HG03095 (cell line): ENCODE data around the gene COPS2.

Experiments used
- ATAC-seq: cut with Tn5 transposase; IDR thresholded peaks from one replicate; pipeline ENCODE4 v1.9.1; 2021; ENCODE audit warnings: moderate library complexity; ENCODE audit not compliant: unreplicated experiment

Gene COPS2

DNA sequence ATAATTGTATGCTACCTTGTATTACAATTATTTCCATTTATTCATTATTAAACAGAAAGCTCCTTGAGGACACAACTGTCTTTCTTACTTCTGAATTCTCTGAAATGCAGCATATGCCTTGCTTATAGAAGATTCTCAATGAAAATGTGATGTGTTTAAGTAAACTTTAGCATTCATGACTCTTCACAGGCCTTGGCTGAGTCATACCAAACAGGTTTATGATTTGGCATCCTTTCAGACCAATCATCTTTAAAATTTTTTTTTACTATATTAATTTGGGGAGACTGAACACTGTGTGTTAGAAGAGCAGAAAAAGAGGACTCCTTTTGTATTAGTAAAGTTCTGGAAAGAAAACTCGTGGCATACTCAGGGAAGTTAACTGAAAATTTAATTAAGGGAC, 8.3 kb upstream of the COPS2 start:
- ATAC-seq, result no peak

DNA sequence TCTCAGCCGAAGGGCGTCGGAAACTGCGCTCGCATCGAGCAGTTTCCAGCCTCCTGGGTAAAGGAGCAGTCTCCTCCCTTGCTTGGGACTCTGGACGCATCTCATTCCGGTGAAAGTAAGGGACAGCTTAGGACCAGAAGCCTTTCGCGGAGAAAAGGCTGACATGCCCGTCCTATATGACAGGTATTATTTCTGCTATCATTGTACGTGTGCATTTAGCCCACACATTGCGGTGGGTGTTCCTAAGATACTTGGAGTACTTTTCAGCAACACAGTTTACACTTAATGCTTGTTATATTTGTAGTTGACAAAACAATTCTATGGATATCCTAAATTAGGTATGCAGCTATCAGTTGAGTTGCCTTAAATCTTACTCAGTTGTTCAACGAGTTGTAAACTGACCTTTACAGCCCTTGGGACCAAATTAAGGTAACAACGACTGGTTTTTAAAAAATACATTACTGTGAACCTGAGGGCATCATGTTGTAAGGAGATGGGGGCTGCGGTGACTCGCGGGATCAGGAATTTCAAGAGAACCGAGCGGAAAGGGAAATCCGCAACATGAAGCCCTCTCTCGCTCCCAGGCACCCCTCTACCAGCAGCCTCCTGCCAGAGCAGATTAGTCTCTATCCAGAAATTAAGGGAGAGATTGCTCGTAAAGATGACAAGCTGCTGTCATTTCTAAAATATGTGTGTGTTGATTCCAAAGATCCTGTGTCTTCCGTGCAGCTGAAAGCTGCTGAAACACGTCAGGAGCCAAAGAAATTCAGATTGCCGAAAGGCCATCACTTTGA, 632 bp upstream of the COPS2 start:
- no peak for ATAC-seq

DNA sequence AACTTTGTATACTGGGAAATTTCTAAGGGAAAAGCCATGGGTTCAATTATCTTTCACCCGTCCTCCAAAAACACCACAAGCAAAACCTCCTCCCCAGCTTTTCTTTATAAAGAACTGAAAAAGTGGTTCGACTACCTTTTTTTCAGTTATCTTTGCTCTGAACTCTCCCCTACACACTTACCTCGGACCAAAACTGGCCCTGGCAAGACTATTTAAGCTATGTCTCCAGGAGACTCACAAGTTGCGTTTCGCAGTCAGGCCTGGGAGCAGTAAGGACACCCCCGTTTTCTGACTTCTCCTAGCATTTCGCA, 645 bp downstream of the COPS2 start:
- no peak for ATAC-seq

DNA sequence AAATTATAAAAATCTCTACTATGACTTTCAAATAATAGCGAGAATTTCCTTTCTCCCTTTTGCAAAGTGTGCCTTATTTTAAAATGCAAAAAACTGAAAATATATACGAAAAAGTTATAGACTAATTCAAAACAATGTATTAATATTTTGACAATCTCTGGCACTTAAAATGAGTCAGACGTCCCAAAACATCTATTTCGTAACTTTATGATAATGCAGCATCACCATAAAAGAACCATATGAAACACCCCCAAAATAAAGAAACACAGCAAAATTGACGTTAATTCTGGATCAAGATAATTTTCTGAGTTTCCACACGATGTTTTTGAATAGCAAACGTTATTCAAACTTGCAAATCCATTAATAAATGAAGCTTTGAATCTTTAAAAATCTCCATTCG, 1.0 kb downstream of the COPS2 start:
- ATAC-seq, result no peak

DNA sequence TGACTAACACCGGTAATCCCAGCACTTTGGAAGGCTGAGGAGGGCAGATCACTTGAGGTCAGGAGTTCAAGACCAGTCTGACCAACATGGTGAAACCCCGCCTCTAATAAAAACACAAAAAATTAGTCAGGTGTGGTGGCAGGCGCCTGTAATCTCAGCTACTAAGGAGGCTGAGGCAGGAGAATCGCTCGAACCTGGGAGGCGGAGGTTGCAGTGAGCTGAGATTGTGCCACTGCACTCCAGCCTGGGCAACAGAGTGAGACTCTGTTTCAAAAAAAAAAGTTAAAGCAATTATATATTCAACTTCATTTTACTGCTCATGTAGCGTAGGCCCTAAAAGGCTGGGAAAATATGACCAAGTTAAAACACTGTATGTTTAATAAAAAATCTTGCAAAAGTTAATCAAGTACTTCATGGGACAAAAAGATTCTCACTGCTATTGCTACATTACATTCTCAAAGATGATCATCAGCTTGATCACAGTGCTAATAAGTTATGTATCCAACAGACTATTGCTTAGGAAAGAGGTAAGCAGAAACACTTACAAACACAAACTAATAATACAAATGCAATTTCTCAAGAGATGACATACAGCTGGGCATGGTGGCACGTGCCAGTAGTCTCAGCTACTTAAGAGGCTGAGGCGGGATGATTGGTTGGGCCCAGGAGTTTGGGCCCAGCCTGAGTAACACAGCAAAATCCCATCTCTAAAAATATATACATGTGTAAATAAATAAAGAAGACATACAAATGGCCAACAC, 2.7 kb downstream of the COPS2 start:
- no peak for ATAC-seq

DNA sequence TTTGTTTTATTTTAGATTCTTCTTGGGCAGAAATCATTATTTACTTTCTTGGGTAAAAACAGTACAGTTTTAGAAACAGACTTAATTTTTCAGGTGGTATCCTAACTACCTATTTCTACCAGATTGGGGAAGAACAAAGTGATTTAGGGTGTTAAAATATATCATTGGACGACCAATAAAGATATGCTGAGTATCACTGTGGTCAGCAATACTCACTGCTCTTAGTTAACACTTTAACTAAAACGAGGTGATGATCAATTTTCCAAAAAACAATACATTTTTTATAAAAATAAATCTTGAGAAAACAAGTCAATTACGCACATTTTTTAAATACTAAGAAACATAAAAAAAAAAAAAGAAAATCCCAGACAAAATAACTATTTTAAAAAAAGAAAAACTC, 3.6 kb downstream of the COPS2 start:
- ATAC-seq, result no peak

DNA sequence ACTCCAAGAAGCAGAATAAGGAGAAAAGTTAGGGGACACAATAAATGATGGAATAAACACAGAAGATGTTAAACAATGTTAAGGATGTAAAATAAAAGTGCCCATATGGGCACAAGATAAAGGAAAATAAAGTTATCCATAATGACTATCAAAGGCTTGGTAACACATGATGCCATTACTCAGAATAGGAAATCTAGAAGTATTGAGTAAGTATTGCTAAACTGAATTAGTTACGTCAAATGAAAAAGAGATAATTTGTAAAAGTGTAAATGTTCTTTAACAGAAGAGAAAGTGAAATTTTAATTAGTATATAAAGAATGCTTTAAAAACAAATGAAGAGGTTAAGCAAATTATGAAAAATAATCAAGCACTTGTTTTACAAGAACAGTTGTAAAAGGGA, 6.7 kb downstream of the COPS2 start:
- no peak for ATAC-seq

DNA sequence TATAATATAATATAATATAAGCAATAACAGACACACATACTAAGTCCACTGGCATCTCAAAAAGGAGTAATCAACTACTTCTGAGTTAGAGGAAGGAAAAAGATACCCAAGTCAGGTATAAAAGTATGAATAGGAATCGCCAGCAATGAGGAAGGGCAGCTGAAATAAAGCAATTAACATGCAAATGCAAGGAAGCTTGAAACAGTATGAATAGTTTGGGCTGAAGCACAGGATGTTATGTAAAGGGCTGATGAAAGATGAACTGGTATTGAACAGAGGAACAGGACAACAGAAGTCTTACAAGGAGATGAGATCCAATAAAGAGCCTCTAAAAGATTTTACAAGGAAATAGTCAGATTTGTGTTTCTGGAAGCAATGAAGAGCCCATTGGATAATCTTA, 7.1 kb downstream of the COPS2 start:
- ATAC-seq, result no peak

DNA sequence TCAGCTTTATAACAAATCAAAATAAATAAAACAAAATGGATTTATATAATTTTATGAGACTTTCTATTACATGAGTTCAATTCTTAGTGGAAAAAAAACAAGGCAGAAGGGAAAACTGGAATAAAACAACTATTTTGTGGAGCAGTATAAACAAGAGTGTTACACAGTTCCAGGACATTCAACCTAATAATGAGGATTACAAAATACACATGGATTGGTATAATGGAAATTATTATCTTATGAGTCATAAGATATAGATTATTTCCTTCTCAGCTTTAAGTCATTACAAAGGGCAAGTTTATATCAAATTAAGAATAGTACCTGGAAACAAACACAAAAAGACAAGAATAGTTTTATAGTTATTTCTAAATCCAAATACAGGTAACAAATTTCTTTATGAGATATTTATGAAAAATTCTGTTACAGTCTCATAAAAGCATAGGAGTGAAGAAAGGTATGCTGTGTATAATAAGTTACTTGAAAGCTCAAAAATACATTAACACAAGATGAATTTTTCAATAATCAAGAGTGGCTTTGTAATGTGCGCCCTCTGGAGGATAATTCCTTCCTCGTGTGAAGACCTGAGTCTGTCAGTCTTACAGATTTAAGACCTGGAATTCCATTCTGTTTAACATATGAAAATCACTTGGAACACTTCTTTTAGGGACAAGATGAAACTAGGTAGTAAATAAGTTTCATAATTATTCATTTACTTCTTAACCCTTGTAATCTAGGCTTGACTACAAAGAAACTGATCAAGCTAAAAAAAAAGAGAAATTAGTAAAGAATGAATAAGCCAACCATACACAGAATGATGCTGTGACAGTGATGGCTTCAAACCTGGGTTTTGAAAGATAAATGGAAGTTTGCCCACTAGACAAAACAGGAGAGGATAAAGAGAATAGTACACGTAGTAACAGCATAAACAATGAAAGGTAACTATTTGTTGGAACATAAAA, 9.5 kb downstream of the COPS2 start:
- no peak for ATAC-seq

DNA sequence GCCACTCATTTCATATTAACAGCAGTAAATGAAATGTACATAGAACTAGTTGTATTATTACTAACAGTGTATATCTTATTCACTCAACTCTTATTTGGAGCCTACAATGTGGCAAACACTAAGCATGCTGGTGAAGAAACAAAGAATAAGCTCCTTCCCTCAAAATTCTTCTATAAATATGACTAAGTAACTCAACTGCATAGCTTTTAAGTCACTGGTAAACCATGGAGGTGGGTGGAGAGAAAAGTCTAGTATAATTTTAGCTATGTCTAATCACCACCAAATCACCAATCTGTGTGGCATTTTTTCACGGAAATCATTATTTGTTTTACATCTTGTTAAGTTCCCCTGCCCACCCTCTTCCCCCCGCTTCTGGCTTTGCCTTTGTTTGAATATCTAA, 17.5 kb downstream of the COPS2 start:
- ATAC-seq, result no peak

DNA sequence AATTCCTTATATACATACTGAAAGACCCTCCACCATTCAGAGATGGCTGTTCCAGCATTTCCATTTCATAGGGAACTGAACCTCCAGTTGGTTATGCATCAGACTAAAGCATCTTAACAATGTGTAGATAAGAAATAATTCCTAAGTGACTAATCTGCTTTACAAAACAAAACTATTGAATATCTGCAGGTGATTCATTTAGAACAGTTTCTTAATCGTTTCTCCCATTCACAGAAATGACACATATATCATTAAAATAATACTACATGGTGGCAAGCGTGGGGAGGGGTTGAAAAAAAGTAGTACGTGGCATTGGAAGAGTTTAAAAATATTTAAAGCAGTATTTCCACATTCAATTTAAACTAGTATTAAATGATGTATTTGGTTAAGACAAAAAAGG, 19.5 kb downstream of the COPS2 start:
- no peak for ATAC-seq

DNA sequence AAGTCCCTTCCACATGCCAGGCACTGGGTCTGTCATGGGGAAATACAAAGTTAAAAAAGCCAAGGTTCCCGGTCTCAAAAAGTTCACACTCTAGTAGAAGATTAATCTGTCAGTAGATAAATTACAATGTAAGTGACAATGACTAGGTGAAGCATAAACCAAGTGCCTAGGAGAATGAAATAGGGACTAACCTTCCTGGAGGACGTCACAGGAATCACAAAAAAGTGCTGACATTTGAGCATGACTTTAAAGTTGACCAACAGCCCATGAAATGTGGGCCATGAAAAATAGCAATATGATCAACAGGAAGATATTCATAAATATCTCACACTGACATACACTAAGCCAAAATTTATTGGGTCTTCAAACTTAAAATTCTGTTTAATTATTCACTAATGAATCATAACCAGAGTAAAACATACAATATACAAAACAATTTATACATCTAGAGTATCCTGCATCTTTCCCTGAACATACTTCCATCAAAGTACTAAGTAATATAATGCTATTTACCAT, 20.0 kb downstream of the COPS2 start:
- no peak for ATAC-seq

DNA sequence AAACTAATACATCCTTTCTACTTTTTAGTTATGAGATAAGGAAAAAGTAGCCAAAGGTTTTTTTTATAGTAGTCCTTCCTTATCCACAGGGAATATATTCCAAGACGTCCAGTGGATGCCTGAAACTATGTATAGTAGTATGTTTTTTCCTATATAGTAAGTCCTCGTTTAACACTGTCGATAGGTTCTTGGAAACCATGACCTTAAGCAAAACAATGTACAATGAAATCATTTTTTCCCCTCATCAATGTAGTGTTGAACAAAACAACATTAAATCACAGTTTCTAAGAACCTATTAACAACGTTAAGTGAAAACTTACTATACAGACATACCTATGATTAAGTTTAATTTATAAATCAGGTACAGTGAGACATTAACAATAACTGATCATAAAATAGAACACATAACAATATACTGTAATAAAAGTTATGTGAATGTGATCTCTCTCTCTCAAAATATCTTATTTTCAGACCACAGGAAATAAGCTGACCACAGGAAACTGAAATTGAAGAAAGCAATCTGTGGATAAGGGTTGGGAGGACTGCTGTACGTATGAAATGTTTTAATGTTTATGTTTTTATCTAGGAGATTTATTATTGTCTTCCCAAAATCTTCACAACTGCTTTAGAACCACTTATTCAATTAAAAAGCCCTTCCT, 20.6 kb downstream of the COPS2 start:
- no peak for ATAC-seq

DNA sequence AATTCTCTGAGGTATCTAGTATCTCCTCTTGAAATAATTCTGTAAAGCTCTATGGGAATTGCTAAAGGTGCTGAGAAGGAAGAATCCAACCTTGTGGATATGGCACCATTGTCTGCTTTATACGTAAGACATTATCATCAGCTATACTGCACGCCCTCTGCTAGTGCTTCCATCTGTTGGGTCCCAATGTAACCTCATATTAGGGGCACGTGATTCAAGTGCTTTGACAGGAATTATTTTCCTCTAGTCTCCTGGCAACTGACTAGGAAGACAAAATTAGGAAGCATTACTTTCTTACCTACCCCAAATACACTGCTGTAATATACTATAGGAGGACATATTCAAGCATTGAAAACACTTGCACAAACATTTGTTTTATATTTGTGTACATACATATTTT, 24.0 kb downstream of the COPS2 start:
- no peak for ATAC-seq

DNA sequence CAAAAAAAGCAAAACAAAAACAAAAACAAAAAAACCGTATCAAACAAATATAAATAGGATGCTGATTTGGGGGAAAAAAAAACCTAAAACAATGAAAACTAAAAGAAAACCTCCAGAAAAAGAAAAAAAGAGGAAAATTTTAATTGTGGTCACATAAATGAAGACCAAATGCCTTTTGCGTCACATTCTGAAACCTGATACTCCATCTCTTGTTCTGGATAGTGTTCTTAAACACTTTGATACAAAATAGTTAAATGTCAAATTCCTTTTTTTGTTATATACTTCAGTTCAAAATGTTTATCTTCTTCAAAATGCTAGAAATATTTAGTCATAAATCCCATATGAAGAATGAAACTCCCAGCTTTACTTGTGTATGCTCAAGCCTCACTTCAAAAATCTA, 31.0 kb downstream of the COPS2 start:
- ATAC-seq, result no peak

DNA sequence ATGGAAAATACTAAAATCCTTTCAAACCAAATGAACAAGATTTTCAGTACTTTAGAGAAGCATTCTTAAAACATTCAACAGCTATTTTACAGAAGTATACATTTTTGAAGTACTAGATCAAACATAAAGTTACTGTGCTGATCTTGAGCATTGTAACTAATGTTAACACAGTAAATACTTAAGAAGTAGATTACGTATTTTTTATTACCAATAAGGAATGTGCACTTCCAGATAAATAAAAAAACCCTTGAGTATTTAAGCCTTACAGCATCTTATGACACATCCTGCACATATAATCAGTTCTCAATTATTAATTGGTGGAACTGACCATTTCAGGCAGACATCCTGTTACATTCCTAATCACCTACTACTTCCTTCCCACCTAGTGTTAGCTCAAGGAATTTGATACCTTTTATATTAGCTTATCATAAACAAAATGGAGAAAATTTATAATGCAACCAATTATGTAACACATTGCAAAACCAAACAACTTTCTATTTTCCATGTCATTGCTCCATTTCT, 32.8 kb downstream of the COPS2 start:
- ATAC-seq, result no peak

DNA sequence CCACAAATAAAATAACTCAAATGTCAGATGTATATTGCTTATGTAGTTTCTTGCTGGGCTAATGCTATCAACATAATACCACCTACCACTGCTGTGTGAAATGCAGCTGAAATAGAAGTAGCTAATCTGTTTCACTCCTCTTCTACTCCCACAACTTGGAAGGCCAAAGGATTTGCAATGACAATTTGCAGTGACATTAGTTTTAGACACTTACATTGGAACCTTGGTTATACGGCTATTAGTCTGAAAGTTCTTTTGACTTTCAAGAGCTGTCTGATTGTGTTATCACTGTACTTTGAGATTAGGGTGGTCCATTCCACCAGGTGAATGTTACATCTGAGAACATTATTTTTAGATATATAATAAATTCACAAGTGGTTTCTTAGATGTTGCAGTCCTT, 33.5 kb downstream of the COPS2 start:
- ATAC-seq, result no peak

DNA sequence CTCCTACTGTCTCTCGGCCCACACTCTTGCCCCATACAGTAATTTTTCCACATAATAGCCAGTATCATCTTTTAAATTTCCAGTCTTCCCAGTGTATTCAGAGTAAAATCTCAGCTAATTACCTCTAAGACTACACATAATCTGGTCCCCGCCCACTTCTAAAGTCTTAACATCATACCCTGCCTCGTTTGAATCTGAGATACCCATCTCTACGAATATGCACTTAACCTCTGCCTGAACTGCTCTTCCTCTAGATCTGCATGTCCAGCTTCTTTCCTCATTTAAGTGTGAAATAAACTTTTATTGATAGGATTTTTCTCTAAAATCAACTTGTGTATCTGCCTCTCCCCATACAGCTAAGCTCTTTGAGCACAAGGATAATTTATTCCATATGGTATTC, 34.6 kb downstream of the COPS2 start:
- ATAC-seq, result no peak

DNA sequence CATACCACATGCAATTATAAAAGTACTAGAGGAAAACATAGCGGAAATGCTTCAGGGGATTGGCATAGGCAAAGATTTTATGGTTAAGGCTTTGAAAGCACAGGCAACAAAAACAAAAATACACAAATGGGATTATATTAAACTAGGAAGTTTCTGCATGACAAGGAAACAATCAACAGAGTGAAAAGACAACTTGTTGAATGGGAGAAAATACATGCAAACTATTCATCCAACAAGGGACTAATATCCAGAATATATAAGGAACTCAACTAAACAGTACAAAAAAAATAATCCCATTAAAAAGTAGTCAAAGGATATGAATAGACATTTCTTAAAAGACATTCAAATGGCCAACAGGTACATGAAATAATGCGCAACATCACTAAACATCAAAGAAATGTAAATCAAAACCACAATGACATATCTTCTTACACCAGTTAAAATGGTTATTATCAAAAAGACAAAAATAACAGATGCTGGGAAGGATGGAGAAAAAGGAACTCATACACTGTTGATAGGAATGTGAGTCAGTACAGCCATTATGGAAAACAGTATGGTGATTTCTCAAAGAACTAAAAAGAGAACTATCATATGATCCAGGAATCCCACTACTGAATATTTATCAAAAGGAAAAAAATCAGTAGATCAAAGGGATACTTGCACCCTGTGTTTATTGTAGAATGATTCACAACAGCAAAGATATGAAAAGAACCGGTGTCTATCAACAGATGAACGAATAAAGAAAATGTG, 39.1 kb downstream of the COPS2 start:
- no peak for ATAC-seq

DNA sequence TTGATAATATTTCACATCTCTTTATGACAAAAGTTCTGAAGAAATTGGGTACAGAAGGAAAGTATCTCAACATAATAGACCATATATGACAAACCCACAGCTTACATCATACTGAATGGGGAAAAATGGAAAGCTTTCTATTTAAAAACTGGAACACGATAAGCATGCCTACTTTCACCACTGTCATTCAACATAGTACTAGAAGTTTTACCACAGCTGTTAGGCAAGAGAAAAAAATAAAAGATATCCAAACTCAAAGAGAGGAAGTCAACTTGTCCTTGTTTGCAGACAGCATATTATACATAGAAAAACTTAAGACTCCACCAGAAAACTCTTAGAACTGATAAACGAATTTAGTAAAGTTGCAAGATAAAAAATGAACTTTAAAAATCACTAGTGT, 40.3 kb downstream of the COPS2 start:
- ATAC-seq, result no peak
